Activated CD4-positive, alpha-beta T cell treated with anti-CD3 and anti-CD28 coated beads for 48 hours (primary cell): ENCODE data around the gene LNP1.

Source experiments
- DNase-seq: peaks from one replicate; pipeline ENCODE4 v3.0.0-alpha.2; 2020

Gene LNP1

GRCh38 chr3:100483529-100483928 lies 82.2 kb downstream of the LNP1 start:
- DNase-seq: no peak

DNA sequence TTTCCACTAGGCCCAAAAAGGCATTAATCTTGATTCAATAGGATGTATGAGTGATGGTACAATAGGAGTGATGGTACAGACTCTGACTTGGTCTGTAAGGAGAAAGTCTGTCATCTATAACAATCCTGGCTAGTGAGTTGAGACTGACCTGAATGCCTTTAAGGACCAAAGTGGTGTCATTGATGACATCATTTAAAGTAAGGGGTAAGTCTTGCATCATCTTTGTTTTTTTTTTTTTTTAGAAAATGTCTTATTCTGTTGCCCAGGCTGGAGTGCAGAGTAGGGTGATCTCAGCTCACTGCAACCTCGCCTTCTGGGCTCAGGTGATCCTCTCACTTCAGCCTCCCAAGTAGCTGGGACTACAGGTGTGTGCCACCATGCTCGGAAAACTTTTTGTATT lies 85.5 kb downstream of the LNP1 start:
- no peak for DNase-seq

- DNase-seq: no peak
Observed at GRCh38 chr3:100489118-100489517, 87.8 kb downstream of the LNP1 start.

DNA sequence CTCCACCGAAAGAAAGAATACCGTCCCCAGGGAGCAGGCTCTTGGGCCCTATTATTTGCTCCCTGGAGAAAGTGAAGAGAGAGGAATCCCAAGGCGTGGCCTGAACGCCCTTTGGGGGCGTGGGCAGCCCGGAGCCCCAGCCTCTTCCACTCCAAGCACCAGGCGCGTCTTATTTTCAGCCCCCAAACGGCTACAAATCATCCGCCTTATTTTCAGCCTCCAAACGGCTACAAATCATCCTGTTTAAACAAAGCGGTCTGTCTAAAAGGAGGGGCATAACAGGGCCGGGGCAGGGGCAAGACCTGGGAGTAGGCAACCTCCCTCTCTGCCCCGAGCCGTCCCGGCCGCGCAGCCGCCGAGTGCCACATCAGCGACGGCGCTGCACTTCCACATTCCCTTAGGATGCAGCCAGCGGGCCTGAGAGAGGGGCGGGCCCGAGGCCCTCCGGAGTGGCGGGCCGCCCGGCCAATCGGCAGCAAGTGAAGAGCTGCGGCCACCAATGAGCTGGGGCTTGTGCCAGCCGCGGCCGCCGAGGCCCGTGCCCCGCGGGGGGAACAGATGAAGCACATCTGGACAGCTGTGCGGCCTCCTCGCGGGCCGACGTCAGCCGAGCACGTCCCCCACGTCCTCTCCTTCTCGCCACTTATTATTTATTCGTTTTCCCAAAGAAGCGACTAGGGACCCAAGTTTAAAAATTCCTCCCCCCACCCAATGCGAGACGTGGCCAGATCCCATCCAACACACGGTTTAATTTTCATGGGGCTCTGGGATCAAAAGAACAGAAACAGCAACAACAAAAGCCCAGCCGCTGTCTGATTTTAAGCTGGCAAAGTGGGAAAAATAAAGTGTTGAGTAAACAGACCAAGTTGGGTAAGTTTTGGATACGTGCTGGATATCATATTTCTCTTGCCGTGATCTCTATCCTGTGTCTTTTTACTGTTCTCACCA lies 91.0 kb downstream of the LNP1 start, which contains the start of gene TMEM45A:
TMEM45A (plus strand) TSS at position 561 of the 948 bp plus-strand sequence. CDS start 62,593 bp downstream, outside the sequence.
- DNase-seq: peak; percentile 90

DNA sequence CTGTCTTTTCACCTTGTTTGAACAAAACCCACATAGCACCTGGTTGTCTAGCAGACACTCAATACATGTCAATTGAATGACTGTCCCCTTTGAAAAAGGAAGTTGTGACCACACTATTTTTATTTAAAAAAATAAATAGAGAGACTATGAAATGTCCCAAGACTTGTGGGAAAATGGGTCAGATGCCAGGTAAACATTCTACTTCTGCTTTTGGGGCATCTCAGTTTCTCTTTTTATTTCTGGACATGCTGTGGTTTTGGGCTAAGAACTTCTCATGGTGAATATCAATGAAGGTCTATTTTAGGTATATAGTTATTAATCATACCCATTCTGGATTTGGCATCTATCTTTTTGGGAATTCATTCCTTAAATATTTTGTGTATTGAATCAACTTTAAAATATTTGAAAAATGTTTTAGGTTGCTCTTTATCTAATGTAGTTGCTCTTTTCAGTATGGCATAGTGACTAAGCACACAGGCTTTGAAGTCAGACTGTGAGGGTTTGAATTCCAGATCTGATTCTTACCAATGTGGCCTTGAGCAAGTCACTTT lies 95.4 kb downstream of the LNP1 start:
- no peak for DNase-seq

GRCh38 chr3:100499651-100500050 lies 98.3 kb downstream of the LNP1 start:
- DNase-seq: no peak

DNA sequence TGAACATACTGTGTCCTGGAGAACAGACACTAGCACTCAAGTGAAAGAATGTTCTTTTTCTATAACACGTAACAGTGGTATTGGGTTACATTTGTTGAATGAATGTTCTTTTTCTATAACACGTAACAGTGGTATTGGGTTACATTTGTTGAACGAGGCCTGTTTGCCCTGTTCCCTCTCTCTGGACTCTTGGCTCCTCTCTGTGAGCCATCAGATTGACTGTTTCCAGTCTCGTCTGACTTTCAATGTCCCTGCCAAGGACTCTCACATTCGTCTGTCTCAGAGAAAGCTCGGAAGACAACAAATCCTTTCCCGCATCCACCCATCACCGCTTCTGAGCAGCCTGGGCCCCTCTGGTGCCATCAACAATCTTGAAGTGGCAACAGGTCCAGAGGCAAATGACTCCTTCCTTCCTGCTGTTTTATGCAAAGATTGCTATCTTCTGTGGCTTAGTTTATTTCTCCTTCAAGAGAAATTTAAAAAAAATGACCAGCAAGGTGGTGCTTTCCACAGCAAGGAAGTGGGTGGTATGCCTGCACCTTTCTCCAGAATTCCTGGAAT lies 99.1 kb downstream of the LNP1 start:
- no peak for DNase-seq

DNA sequence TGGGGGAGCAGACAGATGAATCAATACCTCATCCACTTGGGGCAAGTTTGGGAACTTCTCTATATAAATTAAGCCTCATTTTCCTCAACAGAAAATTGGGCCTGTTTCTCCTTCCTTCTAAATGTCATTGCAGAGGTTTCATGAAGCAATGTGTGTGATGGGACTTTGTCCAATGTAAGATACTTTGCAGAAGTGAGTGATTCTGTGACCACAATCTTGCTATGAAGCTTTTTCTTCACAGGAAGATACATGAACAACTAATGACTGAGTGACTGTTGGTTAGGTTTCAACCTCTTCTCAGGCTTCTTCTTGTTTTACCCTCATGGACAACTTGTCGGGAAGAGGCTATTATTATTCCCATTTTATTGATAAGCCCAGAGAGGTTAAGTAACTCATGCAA lies 102.1 kb downstream of the LNP1 start:
- DNase-seq: no peak
